GM12878 (cell line): ENCODE measurements around the gene KRTAP10-9. TPM values are rescaled to one million over a fixed set of nuclear protein-coding genes. Genes with fewer than 3 reads are reported as not detected.
"Not testable (repeated sequence)": the region's sequence is repeated elsewhere in the genome, so short reads cannot be mapped to it uniquely, and the experiment has no call there.

Experiments
- ATAC-seq: fragments of 200-7000 bp; cut with Tn5 transposase; 3 replicates; pipeline ENCODE4 v1.9.1; 2020; ENCODE audit warnings: mild to moderate bottlenecking, moderate library complexity
- BruUV-seq: library from RNA; stranded (reverse); fragments of 400-500 nt; replicated peaks from 2 replicates; lab custom pipeline; 2021; lab: Mats Ljungman, UMichigan
- CTCF ChIA-PET: fragments of 300-600 bp; sonication (Branson Sonifier 250); formaldehyde crosslinking; extraction: SDS; loops from one replicate; lab custom pipeline; 2021; ENCODE audit warnings: inconsistent platforms; lab: Yijun Ruan, JAX
- POLR2A ChIA-PET: fragments of 350-600 bp; formaldehyde crosslinking; extraction: SDS; loops from one replicate; lab custom pipeline; 2021; ENCODE audit warnings: inconsistent platforms; lab: Charles Lee
- RAD21 ChIA-PET: fragments of 300-600 bp; sonication (Branson Sonifier 250); formaldehyde crosslinking; loops from one replicate; lab custom pipeline; 2023; ENCODE audit warnings: antibody characterized with exemption; ENCODE audit not compliant: unreplicated experiment; lab: Charles Lee
- SMC1A ChIA-PET: fragments of 300-600 bp; sonication (Branson Sonifier 250); formaldehyde crosslinking; loops from one replicate; lab custom pipeline; 2023; ENCODE audit not compliant: unreplicated experiment, uncharacterized antibody; lab: Charles Lee
- DNase-seq: peaks from one replicate; pipeline ENCODE4 v3.0.0-alpha.2; 2011; ENCODE audit warnings: low read depth, low spot score
- FAIRE-seq: peaks from 3 replicates; lab custom pipeline; 2011; peaks lifted over from hg19 to GRCh38; lab: Jason Lieb, UNC
- H2AFZ ChIP-seq: 2 replicates; pipeline ENCODE4 v1.6.0; 2011; ENCODE audit warnings: low read depth, low read length, control low read depth; ENCODE audit not compliant: control insufficient read depth
- H3K27ac ChIP-seq: 2 replicates; pipeline ENCODE4 v1.5.1; 2011; ENCODE audit warnings: control low read depth; ENCODE audit not compliant: control insufficient read depth, insufficient read depth
- H3K27me3 ChIP-seq, 2 experiments: replicated peaks in 1 of 2; 2 replicates each; pipeline versions ENCODE4 v1.6.0 to v1.6.1; 2011; ENCODE audit warnings: low read length in 1 of 2; ENCODE audit not compliant: control insufficient read depth in 2 of 2, insufficient read depth in 2 of 2
- H3K36me3 ChIP-seq, 2 experiments: 2 replicates each; pipeline ENCODE4 v1.5.1; 2011; ENCODE audit warnings: low read length in 1 of 2; ENCODE audit not compliant: control insufficient read depth in 2 of 2, insufficient read depth in 2 of 2
- H3K4me1 ChIP-seq: 2 replicates; pipeline ENCODE4 v1.6.1; 2011; ENCODE audit warnings: mild to moderate bottlenecking, low read length, moderate library complexity, mixed read lengths; ENCODE audit not compliant: control insufficient read depth, insufficient read depth
- H3K4me2 ChIP-seq: 2 replicates; pipeline ENCODE4 v1.6.0; 2011; ENCODE audit warnings: control low read depth; ENCODE audit not compliant: control insufficient read depth, insufficient read depth
- H3K4me3 ChIP-seq: fragments of 200-600 bp; sonication (generic); 2 replicates; pipeline ENCODE4 v1.5.1; 2016
- H3K79me2 ChIP-seq: 2 replicates; pipeline ENCODE4 v1.6.0; 2011; ENCODE audit warnings: low read length; ENCODE audit not compliant: control insufficient read depth, insufficient read depth
- H3K9ac ChIP-seq: 2 replicates; pipeline ENCODE4 v1.8.0; 2011; ENCODE audit warnings: low read length, control low read depth, mixed read lengths; ENCODE audit not compliant: control insufficient read depth, insufficient read depth
- H3K9me3 ChIP-seq: replicated peaks from 3 replicates; pipeline ENCODE4 v1.5.1; 2011; ENCODE audit warnings: mild to moderate bottlenecking, low read length; ENCODE audit not compliant: control insufficient read depth, insufficient read depth
- H4K20me1 ChIP-seq: 2 replicates; pipeline ENCODE4 v1.6.0; 2011; ENCODE audit not compliant: control insufficient read depth, insufficient read depth
- CHD4 ChIP-seq: fragments of 200-600 bp; sonication (generic); IDR thresholded peaks from 2 replicates; pipeline ENCODE4 v1.6.1; 2016; ENCODE audit warnings: mild to moderate bottlenecking
- KAT2A ChIP-seq: conservative IDR thresholded peaks from 2 replicates; pipeline ENCODE4 v1.6.1; 2011; ENCODE audit warnings: low read depth, low read length; ENCODE audit not compliant: control insufficient read depth
- KDM1A ChIP-seq: fragments of 200-600 bp; sonication (generic); IDR thresholded peaks from 2 replicates; pipeline ENCODE4 v1.6.1; 2016; ENCODE audit warnings: borderline replicate concordance
- POLR2AphosphoS5 ChIP-seq: IDR thresholded peaks from 2 replicates; pipeline ENCODE4 v1.6.1; 2011; ENCODE audit warnings: mild to moderate bottlenecking, low read length, inconsistent platforms
- RELA ChIP-seq: fragments of 450-650 bp; IDR thresholded peaks from 2 replicates; pipeline ENCODE4 v1.8.0; 2014; ENCODE audit warnings: borderline replicate concordance; ENCODE audit not compliant: partially characterized antibody
- SPI1 ChIP-seq: IDR thresholded peaks from 2 replicates; pipeline ENCODE4 v1.6.1; 2011; ENCODE audit warnings: low read depth, mild to moderate bottlenecking, low read length, moderate library complexity, borderline replicate concordance; ENCODE audit not compliant: insufficient read depth
- SUPT20H ChIP-seq: IDR thresholded peaks from 2 replicates; pipeline ENCODE4 v1.6.1; 2011; ENCODE audit warnings: low read depth, mild to moderate bottlenecking, low read length, moderate library complexity, borderline replicate concordance; ENCODE audit not compliant: control insufficient read depth
- YBX1 ChIP-seq: fragments of 450-650 bp; IDR thresholded peaks from 2 replicates; pipeline ENCODE4 v1.6.1; 2016; ENCODE audit warnings: antibody characterized with exemption
- ZNF622 ChIP-seq: fragments of 450-650 bp; IDR thresholded peaks from 2 replicates; pipeline ENCODE4 v1.6.1; 2017; ENCODE audit warnings: mild to moderate bottlenecking, inconsistent platforms
- WGBS: methylation state at CpG from one replicate; pipeline ENCODE4 v1.1.6; 2016; ENCODE audit warnings: low lambda C conversion rate; ENCODE audit not compliant: insufficient replicate concordance, insufficient coverage; ENCODE audit errors: missing lambda C conversion rate; 5-methylcytosine and 5-hydroxymethylcytosine counted together
- in situ Hi-C: fragments of 300-500 bp; cut with MboI; formaldehyde crosslinking; loops from 9 replicates; pipeline ENCODE4 v1.14.3; 2018; ENCODE audit warnings: mixed read lengths
- intact Hi-C: fragments of 100-400 bp; cut with micrococcal nuclease; formaldehyde crosslinking; loops from one replicate; pipeline ENCODE4 v1.14.2; 2022; ENCODE audit not compliant: unreplicated experiment
- polyA plus RNA-seq, 11 experiments: library from polyadenylated mRNA; depleted of rRNA in 4 of 11; unstranded in 6 of 11; stranded (reverse) in 5 of 11; fragments of >200 nt; fragmentation: Nextera tagmentation in 4 of 11; fragmentation: Illumina TruSeq in 1 of 11; extraction: Ambion mirVana in 4 of 11; extraction: Trizol in 1 of 11; gene quantifications; 1 replicate in 1 of 11; 2 replicates in 10 of 11; pipeline versions ENCODE4 v1.2.1 to v1.2.3, GENCODE V29; 2011 to 2016; ENCODE audit warnings: inconsistent platforms in 2 of 11, missing spikeins in 2 of 11, low read depth in 1 of 11
- total RNA-seq, 4 experiments: library from RNA; depleted of rRNA in 3 of 4; stranded (reverse); fragments of >200 nt in 3 of 4; fragmentation: Illumina TruSeq in 1 of 4; extraction: Trizol in 1 of 4; gene quantifications; 2 replicates each; pipeline versions ENCODE4 v1.2.1 to v1.2.3, GENCODE V29; 2013 to 2021
- TF ChIP-seq, protein P1 (sequence below): fragments of 450-650 bp; IDR thresholded peaks from 2 replicates; pipeline ENCODE4 v1.6.1; 2016; ENCODE audit warnings: mild to moderate bottlenecking
- TF ChIP-seq, protein P2 (sequence below): fragments of 150-350 bp; IDR thresholded peaks from 2 replicates; pipeline ENCODE4 v1.6.1; 2016; ENCODE audit warnings: low read depth, low read length

The KRTAP10-9 gene
- total and polyA plus RNA-seq, 10 of the 15 experiments (the other 5 are each of a cell fraction or from before 2014, with no cell fraction given), result not detected

- ChIA-PET CTCF (no interaction called here), SMC1A (no interaction called here), POLR2A (no interaction called here)
- WGBS, result 37% methylated on average over 21 of the region's 21 CpGs
- H3K4me3 ChIP-seq, result no peak within 1 kb of the TSS
- DNase-seq (no peak), FAIRE-seq (no peak), ATAC-seq (no peak)
- in situ Hi-C loops, result no loop called here
- H2AFZ ChIP-seq, result no peak within 1 kb of the TSS
- H3K4me1 ChIP-seq, result no peaks in the 10 kb centered on the region
- no peaks in the 10 kb centered on the region for H3K36me3 ChIP-seq
- no peak within 1 kb of the TSS for H3K27ac ChIP-seq
- H3K9me3 ChIP-seq, result no peaks in the 10 kb centered on the region; the same call in 2 of the 3 replicates
- H3K79me2 ChIP-seq, result no peaks in the 10 kb centered on the region
- no TSS peak for BruUV-seq
- H3K4me2 ChIP-seq, result no peak within 1 kb of the TSS
- TF ChIP-seq, protein P1, sequence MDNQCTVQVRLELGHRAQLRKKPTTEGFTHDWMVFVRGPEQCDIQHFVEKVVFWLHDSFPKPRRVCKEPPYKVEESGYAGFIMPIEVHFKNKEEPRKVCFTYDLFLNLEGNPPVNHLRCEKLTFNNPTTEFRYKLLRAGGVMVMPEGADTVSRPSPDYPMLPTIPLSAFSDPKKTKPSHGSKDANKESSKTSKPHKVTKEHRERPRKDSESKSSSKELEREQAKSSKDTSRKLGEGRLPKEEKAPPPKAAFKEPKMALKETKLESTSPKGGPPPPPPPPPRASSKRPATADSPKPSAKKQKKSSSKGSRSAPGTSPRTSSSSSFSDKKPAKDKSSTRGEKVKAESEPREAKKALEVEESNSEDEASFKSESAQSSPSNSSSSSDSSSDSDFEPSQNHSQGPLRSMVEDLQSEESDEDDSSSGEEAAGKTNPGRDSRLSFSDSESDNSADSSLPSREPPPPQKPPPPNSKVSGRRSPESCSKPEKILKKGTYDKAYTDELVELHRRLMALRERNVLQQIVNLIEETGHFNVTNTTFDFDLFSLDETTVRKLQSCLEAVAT, result no peak
- TF ChIP-seq, protein P2, sequence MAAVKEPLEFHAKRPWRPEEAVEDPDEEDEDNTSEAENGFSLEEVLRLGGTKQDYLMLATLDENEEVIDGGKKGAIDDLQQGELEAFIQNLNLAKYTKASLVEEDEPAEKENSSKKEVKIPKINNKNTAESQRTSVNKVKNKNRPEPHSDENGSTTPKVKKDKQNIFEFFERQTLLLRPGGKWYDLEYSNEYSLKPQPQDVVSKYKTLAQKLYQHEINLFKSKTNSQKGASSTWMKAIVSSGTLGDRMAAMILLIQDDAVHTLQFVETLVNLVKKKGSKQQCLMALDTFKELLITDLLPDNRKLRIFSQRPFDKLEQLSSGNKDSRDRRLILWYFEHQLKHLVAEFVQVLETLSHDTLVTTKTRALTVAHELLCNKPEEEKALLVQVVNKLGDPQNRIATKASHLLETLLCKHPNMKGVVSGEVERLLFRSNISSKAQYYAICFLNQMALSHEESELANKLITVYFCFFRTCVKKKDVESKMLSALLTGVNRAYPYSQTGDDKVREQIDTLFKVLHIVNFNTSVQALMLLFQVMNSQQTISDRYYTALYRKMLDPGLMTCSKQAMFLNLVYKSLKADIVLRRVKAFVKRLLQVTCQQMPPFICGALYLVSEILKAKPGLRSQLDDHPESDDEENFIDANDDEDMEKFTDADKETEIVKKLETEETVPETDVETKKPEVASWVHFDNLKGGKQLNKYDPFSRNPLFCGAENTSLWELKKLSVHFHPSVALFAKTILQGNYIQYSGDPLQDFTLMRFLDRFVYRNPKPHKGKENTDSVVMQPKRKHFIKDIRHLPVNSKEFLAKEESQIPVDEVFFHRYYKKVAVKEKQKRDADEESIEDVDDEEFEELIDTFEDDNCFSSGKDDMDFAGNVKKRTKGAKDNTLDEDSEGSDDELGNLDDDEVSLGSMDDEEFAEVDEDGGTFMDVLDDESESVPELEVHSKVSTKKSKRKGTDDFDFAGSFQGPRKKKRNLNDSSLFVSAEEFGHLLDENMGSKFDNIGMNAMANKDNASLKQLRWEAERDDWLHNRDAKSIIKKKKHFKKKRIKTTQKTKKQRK, result no peak
- no peak for TF ChIP-seq CHD4
- no peak for TF ChIP-seq KDM1A
- TF ChIP-seq RELA, result no peak
- no peak for TF ChIP-seq SPI1
- TF ChIP-seq POLR2AphosphoS5, result no peak
- no peak for TF ChIP-seq ZNF622
- no peak for TF ChIP-seq KAT2A
- TF ChIP-seq YBX1, result no peak
- no peak for TF ChIP-seq SUPT20H
- TF ChIP-seq, all 136 proteins: peak for 0
- H3K27me3 ChIP-seq, result no peaks in the 10 kb centered on the region
- intact Hi-C loops, result no loop called here
- RAD21 ChIA-PET, result no interaction called here
- no peaks in the 10 kb centered on the region for H4K20me1 ChIP-seq
- H3K9ac ChIP-seq, result no peak within 1 kb of the TSS
Observed at GRCh38 chr21:44637018-44637850, 10.3 kb downstream of the KRTAP10-9 start, which contains the start of gene KRTAP10-10. TSS of gene KRTAP10-10 (plus strand) at chr21:44637356. CDS start at chr21:44637418, 62 bp downstream.

DNA sequence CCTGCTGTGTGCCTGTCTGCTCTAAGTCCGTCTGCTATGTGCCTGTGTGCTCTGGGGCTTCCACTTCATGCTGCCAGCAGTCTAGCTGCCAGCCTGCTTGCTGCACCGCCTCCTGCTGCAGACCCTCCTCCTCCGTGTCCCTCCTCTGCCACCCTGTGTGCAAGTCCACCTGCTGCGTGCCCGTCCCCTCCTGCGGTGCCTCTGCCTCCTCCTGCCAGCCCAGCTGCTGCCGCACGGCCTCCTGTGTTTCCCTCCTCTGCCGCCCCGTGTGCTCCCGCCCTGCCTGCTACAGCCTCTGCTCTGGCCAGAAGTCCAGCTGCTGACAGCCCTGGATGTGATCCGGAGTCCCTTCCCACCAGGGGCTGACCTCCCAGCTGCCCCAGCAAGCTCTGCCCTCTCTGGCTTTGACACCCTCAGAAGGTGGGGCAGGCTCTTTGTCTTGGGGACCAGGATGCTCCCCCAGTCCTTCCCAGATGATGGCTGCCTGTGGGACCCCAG is 11.0 kb downstream of the KRTAP10-9 start:
- H3K4me3 ChIP-seq, H4K20me1 ChIP-seq, DNase-seq, BruUV-seq, H3K9ac ChIP-seq, in situ Hi-C loops, H3K9me3 ChIP-seq, H3K27ac ChIP-seq, intact Hi-C loops, FAIRE-seq, H3K27me3 ChIP-seq, H3K4me1 ChIP-seq, CTCF ChIA-PET, ATAC-seq, H2AFZ ChIP-seq, RAD21 ChIA-PET, H3K4me2 ChIP-seq, H3K36me3 ChIP-seq, H3K79me2 ChIP-seq, SMC1A ChIA-PET, POLR2A ChIA-PET: not testable (repeated sequence)
- WGBS, result 43% methylated on average over 5 of the region's 12 CpGs
